Measurements from ENCODE around the gene XKR3. TPM values are rescaled to one million over a fixed set of nuclear protein-coding genes. Genes with fewer than 3 reads are reported as not detected.
"Not testable (repeated sequence)": the region's sequence is repeated elsewhere in the genome, so short reads cannot be mapped to it uniquely, and the experiment has no call there.

XKR3 gene
- 0.54 TPM for total RNA-seq

GRCh38 chr22:16824716-16825687 is at the start of gene XKR3:
TSS of gene XKR3 (minus strand) at chr22:16825411. CDS start at chr22:16808073, 17,338 bp downstream.
- peak in 2 of 3 donors; percentile 84 to 89 for DNase-seq (ENCODE audit: low read depth in 2 of 3, low spot score in 2 of 3)

DNA sequence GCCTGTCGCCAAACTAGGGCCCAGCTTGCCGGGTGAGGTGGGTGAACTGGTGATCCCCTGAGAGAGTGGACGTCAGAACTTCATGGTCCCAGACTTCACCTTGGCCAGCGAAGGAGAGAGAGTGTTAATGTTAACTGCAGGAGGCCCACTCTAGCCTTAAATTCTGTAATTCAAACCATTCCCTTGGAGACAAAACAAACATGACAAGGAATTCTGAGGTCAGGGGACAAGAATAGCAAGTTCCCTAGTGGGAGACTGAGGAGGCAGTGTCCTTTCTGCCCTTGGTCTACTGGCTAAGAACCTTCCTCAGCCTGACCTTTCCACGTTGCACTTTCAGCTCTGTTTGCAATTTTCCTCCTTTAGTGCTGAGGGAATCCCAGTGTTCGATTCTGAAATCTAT is 44.4 kb upstream of the XKR3 start:
- DNase-seq (ENCODE audit: low read depth in 2 of 3, low spot score in 2 of 3), result not testable (repeated sequence)

DNA sequence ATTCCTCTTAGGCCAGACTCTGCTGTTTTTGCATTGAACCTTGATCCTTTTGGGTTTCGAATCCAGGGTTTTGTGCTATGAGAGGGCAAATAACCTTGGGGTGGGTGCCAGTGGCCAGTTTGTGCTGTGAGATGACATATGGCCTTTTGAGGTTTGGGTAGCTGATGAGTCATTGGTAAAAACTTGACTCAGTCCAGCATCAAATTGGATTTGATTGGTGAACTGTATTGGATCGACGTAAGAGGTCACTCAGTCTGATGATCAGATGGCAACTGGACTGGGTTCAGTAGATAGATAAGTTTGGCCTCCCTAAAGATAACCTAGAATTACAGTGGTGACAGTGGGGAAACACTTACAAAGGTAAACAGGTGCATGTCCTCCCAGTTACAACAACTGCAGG is 41.0 kb upstream of the XKR3 start:
- DNase-seq (ENCODE audit: low read depth in 2 of 3, low spot score in 2 of 3), result no peak

GRCh38 chr22:16856851-16857250 is 31.6 kb upstream of the XKR3 start:
- DNase-seq (ENCODE audit: low read depth in 2 of 3, low spot score in 2 of 3), result not testable (repeated sequence)

DNA sequence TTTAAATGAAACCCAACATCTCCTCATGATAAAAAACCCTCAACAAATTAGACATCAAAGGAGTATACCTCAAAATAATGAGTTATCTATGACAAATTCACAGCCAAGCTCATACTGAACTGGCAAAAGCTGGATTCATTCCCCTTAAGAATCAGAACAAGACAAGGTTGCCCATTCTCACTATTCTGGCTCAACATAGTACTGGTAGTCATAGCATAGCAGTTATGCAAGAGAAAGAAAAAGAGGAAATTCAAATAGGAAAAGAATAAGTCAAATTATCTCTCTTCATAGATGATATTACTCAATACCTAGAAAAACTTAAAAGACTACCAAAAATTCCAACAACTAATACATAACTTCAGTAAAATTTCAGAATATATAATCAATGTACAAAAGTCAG is 29.4 kb upstream of the XKR3 start:
- no peak for DNase-seq (ENCODE audit: low read depth in 2 of 3, low spot score in 2 of 3)

DNA sequence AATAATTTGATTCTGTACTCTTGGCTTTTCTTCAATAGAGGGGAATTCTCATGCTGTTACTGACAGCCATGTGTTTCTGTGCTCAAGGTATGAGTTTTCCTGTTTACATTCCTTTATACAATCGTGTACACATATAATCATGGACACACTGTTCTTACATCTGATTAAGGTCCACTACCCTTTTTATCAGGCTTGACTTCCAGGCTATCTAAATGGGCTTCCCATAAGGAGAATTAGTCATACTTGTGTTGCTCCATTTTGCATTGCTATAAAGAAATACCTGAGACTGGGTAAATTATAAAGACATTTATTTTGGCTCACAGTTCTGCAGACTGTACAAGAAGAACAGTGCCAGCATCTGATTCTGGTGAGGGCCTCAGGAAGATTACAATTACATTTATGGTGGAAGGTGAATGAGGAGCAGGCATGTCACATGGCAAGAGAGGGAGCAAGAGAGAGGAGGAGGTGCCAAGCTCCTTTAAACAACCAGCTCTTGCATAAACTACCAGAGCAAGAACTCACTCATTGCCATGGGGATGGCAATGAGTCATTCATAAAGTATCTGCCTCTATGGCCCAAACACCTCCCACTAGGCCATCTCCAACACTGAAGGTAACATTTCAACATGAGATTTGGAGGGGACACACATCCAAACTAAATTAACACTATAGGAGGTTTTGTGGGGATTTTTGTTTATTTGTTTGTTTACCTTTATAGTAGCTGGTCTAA is 26.2 kb upstream of the XKR3 start:
- not testable (repeated sequence) for DNase-seq (ENCODE audit: low read depth in 2 of 3, low spot score in 2 of 3)

DNA sequence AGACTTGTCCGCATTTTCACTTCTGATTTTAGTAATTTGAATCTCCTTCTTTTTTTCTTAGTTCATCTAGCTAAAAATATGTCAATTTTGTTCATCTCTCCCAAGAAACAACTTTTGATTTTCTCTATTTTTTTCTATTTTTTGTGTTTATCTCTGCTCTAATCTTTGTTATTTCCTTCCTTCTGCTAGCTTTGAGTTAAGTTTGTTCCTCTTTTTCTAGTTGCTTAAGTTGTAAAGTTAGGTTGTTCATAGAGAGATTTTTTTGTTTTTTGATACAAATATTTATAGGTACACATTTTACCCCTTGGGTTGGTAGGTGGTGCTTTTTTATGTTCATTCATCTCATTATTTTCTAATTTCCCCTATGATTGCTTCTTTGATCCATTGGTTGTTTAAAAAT is 22.1 kb upstream of the XKR3 start:
- peak in 2 of 3 donors; percentile 26 to 79 for DNase-seq (ENCODE audit: low read depth in 2 of 3, low spot score in 2 of 3)

GRCh38 chr22:16845881-16846280 is 20.7 kb upstream of the XKR3 start:
- DNase-seq (ENCODE audit: low read depth in 2 of 3, low spot score in 2 of 3), result no peak

DNA sequence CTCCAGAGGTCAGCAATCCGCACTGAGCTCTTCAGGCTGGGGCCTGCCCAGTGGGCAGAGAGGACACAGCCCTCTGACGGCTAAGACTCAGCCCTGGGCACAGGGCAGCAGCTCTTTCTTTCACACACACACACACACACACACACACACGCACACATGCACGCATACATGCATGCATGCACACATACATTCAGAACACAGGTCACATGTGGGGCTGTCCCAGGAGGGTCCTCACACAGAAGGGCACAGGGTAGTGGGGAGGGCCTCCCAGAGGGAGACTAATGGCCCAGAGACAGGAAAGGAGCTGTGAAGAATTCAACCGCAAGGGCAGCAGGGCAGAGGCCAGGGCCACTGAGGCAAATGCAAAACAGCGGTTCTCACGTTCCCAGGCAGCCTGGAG is 20.3 kb upstream of the XKR3 start:
- DNase-seq (ENCODE audit: low read depth in 2 of 3, low spot score in 2 of 3), result no peak

DNA sequence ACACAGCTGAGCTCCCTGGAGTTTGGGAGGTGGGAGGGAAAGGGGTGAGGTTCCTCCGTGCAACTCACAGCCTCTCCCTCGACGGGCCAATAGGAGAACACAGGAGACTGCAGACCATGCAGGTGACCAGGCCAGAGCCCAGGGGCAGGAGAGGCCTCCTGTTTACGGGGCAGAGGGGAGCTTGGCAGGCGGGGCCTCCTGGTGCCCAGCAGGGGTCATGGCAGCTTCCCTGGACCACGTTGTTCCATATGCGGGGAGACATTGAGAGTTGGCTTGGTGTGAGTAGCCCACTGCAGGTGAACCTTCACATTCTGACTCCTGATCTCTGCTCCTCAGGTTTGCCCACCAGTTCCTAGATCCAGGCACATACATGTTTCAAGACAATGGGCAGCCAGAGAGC is 19.3 kb upstream of the XKR3 start:
- no peak for DNase-seq (ENCODE audit: low read depth in 2 of 3, low spot score in 2 of 3)

GRCh38 chr22:16838073-16838472 is 12.9 kb upstream of the XKR3 start:
- DNase-seq (ENCODE audit: low read depth in 2 of 3, low spot score in 2 of 3), result no peak

GRCh38 chr22:16834971-16835370 is 9.8 kb upstream of the XKR3 start:
- DNase-seq (ENCODE audit: low read depth in 2 of 3, low spot score in 2 of 3), result no peak

DNA sequence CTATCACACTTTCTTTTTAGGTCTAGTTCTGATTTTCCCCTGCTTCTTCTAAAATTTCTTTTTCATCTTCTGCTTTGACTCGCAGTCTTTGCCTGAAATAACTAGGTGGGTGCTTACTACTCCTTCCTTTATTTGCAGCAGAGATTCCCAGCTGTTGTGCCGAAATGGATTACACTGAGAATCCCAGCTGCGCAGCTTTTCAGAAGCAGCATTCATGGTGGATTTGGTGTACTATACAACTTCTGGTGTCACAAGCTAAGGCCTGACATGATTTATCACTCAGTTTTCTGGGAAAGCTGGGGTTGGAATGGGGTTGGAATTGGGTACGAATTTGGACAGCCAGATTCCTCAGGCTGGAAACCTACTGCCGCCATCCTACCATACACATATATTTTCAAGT is 6.0 kb upstream of the XKR3 start:
- DNase-seq (ENCODE audit: low read depth in 2 of 3, low spot score in 2 of 3), result no peak

- DNase-seq (ENCODE audit: low read depth in 2 of 3, low spot score in 2 of 3), result no peak
These were observed 4.8 kb upstream of the XKR3 start for GRCh38 chr22:16829985-16830384.

DNA sequence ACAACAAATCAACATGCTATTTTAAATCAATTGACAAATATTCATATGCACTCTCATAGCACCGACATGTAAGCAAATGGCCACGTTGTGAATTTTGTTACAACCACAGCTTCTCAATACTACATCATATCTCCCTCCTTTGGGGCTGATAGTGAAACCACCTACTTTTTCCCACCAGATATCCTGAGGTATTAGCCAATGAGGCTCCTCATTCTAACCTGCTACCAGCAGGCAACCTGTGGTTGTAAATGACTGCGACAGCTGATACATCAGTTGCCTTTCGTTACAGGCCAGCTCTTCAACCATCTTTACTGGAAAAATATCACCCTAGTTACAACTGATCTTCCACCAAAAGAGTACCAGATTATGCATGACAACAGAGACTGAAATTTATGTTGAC is 3.7 kb upstream of the XKR3 start:
- no peak for DNase-seq (ENCODE audit: low read depth in 2 of 3, low spot score in 2 of 3)

DNA sequence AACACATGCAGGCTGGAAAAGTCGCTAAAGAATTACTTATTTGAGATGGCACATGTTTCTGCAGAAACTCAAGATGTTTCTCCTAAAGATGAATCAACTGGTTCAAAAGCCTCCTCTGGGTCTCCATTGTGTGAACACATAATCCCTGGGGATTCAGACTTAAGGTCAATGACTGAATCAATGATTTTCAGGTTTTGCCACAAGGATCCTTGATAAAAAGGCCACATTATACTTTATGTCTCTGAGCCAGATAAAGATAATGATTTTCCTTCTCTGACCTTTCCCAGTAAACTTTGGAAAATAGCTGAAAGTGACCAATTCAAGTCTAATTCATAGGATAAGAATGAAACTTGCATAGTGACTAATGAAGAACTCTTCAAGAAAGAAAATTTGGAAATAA is 2.3 kb upstream of the XKR3 start:
- no peak for DNase-seq (ENCODE audit: low read depth in 2 of 3, low spot score in 2 of 3)

DNA sequence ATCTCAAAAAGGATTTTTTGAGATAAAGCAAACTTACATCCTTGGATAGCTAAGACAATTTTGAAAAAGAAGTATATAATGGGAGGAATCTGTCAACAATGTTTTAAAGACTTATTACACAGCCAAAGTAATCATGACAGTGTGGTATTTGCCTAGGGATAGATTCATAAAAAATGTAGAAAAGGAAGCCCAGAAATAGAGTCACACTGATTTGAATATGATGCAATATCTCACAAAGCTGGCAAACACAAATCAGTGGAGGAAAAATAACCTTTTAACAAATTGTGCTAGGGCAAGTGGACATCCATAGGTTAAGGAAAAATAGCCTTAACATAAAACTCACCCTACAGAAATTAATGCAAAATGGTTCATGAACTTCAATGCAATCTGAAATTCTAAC is 6.0 kb downstream of the XKR3 start:
- DNase-seq (ENCODE audit: low read depth in 2 of 3, low spot score in 2 of 3), result no peak

DNA sequence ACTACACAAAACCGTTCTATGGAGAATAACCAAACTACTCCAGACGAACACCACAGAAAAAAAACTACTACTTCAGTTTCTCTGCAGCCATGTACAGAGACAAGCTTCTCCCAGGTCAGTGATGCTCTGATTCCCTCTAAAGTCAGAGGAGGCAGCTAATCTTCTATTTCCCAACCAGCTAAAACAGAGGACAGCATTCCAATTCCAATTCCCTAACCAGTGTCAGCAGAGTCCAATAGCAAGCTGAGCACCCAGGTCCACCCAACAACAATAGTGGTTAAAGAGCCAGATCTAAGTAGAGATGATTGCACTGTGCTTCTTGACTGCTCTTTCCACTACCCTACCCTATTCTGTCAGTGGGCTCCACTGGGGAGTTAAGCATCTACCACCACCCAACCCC is 6.7 kb downstream of the XKR3 start:
- no peak for DNase-seq (ENCODE audit: low read depth in 2 of 3, low spot score in 2 of 3)

DNA sequence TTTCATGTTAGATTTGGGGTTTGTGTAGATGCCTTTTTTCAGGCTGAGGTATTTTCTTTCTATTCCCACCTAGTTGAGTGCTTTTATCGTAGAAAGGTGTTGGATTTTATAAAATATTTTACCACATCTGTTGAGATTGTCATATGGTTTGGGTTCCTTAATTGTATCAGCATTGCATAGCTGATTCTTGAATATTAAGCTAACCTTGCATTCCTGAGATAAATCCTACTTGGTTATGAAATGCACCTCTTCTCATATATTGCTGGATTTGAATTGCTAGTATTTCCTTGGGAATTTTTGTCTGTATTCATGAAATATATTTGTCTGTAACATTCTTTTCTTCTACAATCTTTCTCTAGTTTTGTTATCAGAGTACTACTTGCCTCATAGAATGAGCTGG is 10.1 kb downstream of the XKR3 start:
- DNase-seq (ENCODE audit: low read depth in 2 of 3, low spot score in 2 of 3), result no peak

DNA sequence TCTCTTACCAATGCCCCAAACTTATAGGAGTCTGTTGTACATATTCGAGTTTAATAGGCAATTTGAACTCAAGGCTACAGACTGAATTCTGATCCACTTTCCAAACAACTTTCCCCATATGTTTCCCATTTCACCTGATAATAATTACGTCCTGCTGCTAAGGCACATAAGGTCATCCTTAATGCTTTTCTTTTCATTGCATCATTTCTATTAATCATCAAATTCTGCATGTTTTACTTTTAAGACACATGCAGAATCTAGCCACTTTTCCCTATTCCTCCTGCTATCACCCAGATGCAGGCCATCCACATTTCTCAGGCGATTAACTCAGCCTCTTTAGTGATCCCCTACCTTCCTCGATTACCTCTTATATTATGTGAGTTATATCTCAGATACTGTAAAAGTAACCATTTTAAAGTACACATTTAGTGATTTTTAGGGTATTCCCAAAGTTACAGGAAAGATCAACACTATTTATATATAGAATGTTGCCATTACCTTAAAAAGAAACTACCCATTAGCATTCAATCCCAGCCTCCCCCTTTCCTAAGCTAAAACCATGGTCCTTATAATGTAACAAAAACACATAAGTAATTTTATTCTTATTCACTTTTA is 14.9 kb downstream of the XKR3 start:
- DNase-seq (ENCODE audit: low read depth in 2 of 3, low spot score in 2 of 3), result no peak

DNA sequence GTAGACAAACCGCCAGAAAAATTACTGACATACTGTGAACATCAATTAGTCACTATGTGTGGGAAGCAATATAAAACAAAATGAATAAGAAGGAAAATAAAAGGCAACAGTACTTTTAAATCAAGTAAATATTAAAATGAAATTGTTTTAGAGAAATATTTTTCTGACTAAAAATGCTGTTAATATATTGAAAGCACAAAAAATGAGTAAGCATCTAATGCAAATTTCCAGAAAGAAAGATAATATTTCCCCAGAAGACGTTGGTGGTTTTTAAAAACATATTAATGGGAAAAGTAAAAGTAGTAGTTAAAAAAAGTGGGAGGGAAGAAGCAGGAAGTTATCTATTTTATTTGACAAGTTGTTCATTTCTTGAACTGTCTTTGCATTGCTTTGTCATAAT is 16.5 kb downstream of the XKR3 start:
- no peak for DNase-seq (ENCODE audit: low read depth in 2 of 3, low spot score in 2 of 3)
